Inflammatory macrophage treated with lipopolysaccharide for 4 hours (primary cell): ENCODE results near the gene CPT2.

ENCODE experiments used
- DNase-seq: peaks from one replicate; pipeline ENCODE4 v3.0.0-alpha.2; 2020

Gene CPT2

DNA sequence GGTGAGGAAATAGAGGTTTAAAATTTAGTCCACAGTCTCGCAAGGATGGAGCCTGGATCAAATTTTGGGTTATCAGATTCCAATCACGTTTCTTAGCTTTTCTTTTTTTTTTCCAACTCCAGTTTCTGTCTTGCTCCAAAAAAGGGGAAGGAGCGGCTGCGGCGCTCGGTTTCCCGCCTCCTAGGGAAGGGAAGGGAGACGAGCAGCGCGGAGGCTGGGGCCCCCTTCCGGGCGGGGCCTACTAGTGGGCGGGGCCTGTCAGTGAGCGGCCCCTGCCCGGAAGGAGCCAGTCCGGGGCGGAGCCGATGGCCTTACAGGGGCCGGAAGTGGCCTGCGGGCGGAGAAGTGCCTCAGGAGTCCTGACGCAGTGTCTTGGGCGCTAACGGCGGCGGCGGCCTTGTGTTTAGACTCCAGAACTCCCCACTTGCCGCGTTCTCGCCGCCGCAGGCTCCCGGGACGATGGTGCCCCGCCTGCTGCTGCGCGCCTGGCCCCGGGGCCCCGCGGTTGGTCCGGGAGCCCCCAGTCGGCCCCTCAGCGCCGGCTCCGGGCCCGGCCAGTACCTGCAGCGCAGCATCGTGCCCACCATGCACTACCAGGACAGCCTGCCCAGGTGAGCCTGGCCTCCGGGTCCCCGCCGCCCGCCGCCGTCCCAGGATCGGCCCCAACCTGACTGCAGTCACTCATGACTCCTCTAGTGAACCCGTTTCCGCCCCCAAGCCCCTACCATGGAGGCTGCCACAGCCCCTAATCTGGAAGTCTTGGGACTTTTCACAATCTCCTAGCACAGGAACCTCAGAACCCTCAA is at the start of gene CPT2:
Gene CPT2, plus strand, starts transcription at position 340 of the 806 bp plus-strand sequence. Its CDS starts 120 bp downstream, at position 460.
- DNase-seq = peak; percentile 98

DNA sequence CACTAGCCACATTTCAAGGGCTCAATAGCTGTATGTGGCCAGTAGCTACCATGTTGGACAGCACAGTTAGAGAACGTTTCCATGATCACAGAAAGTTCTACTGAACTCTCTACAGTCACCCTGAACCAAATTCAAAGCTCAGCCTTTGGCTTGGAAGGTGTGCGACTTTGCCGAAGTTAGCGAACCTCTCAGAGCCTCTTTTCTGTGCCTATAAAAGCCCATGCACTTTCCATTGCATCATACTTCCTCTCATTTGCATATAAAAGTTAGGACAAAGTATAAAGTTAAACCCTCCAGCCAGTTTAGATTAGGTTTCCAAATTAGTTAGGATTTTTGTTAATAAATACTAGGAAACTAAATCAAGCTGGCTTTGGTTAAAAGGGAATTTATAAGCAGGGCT is 49.5 kb upstream of the CPT2 start:
- DNase-seq = no peak

DNA sequence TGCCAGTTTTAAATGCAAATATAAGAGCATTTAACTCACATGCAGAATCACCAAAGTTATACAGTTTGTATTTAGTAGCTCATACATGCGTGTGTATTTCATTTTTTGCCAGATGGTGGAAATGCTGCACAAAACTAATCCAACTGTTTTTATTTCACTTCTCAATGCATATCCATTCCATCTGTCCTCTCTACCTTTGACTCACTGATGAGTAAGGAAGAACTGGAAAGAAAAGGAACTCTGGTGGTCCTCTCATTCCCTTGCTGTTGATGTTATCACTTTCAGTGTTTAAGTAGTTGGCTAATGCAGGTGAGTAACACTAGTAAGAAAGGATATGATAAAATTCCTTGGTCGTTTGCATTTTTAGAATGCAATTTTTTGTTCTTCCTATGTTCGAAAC is 48.5 kb upstream of the CPT2 start:
- no peak for DNase-seq

DNA sequence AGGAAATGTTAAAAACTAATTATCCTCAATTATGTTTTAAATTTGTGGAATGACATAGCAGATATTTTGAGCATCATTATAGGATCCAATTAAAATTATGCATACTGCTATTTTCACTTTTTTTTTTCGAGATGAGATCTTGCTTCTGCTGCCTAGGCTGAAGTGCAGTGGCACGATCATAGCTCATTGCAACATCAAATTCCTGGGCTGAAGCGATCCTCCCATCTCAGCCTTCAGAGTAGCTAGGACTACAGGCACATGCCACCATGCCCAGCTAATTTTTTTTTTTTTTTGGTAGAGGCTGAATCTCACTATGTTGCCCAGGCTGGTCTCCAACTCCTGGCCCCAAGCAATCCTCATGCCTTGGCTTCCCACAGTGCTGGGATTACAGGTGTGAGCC is 42.9 kb upstream of the CPT2 start:
- no peak for DNase-seq

DNA sequence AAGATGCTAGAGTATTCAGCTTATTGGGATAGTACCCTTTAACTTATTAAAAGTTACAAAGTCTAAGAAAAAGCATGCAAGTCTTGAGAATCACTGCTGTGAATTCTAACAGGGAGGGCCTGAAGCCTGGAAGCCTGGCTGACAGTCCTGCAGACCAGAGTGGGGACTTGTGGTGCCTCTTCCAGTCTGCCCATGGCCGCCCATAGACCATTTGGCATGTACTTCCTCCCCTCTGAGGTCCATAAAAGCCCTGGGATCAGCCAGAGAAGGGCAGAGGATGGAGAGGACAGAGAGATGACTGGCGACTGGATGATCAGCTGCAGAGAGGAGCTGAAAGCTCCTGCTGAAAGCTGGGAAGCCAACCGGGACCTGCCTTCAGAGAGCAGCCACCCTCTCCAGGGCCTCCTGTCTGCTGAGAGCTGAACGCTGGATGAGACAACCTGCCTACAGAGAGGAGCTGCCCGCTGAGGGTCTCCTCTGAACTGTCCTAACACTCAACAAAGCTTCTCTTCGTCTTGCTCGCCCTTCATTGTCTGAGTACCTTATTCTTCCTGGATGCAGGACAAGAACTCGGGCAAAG is 41.7 kb upstream of the CPT2 start:
- no peak for DNase-seq

DNA sequence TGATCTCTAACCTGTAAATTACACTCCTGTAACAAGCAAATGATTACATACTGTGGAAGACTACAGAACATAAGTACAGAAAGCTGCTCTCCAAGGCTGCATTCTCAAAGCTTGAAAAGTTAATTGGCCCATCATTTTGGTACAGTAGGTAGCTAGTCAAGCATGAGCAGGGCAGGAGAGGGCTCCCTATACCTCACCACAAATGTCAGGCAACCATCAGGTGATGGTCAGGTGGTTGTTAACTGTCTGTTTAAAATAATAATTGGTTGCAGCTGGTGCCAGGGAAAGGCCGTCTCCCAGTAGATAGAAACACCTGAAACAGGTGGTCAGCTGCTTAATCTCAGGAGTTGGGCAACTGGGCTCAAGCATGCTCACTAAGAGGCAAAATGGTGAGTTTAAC is 41.1 kb upstream of the CPT2 start:
- DNase-seq = no peak

DNA sequence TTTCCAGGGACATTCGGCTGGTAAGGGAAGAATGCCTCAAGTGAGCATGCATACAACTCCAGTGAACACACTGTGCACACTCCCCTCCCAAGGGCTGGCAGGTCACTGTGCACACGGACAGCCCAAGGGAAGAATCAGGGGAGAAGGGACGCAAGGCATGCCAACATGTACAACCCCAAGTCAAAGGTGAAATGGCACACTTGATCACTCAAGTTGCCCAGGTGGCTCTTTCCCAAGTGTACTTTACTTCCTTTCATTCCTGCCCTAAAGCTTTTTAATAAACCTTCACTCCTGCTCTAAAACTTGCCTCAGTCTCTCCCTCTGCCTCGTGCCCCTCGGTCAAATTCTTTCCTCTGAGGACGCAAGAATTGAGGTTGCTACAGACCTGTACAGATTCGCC is 40.7 kb upstream of the CPT2 start:
- DNase-seq = no peak

DNA sequence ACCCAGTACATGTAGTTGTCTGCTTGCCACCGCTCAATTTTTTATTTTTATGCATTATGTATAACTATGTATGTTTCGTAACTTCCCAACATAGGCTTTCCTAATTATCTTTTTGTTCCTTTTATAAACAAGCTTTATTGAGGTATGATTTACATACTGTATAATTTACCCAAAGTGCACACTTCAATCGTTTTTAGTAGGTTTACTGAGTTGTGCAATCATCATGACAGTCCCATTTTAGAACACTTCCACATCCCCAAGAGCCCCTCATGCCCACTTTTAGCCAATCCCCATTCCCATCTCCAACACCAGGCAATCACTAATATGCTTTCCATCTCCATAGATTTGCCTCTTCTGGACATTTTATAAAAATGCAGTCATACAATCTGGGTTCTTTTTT is 39.8 kb upstream of the CPT2 start:
- DNase-seq = no peak

DNA sequence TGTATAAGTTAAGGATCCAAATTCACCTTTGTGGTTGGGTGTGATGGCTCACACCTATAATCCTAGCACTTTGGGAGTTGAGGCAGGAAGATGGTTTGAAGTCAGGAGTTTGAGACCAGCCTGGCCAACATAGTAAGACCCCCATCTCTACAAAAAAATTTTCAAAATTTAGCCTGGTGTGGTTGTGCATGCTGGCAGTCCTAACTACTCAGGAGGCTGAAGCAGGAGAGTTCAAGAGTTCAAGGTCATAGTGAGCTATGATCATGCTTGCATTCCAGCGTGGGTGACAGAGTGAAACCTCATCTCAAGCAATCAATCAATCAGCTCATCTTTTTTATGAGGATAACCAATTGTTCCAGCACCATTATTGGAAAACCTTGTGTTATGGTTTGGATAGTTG is 37.7 kb upstream of the CPT2 start:
- DNase-seq = no peak

DNA sequence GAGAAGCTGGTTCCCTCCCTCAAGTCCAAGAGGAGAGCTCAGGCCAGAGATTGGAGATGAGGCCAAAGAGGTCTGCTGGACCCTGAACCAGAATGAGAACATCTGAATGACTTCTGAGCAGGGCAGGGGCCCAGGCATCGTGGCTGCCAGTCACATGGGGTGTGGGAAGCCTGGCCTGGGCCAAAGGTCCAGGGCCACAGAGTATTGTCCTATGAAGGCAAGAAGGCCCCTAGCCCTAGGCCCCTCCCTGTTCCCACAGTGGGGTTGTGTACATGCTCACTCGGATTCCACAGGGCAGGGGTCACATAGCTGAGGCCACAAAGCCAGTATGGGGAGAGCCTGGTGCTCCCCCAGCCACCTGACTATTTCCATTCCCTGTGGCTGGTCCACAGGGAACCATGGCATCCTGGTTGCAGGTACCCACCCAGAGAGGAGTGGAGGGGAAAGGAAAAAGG is 35.7 kb upstream of the CPT2 start:
- DNase-seq = no peak

DNA sequence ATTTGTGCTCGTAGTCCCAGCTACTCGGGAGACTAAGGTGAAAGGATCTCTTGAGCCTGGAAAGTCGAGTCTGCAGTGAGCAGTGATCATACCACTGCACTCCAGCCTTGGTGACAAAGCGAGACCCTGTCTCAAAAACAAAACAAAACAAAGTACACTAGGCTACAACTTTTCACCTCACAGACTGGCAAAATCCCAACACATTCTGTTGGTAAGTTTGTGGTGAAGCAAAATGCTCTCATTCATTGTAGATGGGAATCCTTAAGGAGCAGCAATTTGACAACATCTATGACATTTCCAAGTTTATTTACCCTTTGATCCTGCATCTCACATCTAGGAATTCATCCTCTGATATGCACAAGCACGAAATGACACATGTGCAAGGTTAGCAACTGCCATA is 34.0 kb upstream of the CPT2 start:
- no peak for DNase-seq

DNA sequence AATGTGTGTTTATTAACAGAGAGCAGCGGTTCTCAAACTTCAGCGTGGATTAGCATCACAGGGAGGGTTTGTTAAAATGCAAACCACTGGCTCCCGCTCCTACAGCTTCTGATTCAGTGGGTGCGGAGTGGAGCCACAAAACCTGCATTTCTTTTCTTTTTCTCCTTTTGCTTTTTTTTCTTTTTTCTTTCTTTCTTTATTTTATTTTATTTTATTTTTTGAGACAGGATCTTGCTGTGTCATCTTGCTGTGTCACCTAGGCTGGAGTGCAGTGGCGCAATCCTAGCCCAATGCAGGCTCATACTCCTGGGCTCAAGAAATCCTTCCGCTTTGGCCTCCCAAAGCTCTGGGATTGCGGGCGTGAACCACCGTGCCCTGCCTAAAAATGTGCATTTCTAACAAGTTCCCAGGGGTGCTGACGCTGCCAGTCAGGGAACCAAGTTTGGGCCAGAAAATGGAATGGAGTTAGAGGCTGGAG is 33.3 kb upstream of the CPT2 start:
- DNase-seq = no peak

DNA sequence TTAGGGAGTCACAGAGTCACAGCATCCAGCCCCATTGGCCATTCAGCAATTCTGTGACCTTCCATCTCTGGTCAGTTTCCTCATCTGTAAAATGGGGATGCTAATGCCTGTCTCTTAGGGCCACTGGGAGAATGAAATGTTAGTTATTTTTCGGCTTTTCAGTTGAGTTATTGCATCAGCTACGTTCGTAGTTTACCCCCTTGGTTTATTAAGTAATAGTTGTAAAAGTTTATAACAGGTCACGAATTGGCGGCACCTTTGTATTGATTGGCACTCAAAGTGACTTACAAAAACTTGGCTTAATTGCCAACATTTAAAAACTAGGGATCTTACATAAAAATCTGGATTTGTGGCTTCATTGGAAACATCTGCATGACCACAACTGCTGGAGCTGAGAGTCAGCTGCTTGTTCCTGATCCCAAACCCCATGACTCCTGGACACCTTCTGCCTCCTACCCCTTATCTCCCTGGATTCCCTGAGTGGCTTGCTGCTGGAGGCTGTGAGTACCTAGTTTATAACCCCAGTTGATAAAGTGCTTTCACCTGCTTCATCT is 31.1 kb upstream of the CPT2 start:
- DNase-seq = no peak

DNA sequence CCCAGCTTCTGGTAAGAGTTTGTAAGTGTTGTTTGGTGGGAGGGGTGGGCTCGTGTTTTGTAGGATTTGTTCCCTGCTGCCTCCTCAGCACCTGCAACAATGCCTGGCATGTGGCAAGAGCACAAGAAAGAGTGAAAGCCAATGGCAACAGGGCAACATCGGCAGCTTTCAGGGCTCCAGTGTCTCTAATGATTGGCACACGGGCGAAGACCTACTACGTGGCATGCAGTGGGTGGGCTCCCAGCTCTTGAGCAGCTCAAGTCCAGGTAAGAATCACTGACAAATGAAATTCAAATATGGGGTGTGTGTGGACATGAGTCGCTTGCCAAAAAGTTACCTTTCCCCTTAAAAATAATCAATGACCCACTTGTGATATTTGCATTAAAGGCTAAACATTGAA is 30.3 kb upstream of the CPT2 start:
- no peak for DNase-seq

DNA sequence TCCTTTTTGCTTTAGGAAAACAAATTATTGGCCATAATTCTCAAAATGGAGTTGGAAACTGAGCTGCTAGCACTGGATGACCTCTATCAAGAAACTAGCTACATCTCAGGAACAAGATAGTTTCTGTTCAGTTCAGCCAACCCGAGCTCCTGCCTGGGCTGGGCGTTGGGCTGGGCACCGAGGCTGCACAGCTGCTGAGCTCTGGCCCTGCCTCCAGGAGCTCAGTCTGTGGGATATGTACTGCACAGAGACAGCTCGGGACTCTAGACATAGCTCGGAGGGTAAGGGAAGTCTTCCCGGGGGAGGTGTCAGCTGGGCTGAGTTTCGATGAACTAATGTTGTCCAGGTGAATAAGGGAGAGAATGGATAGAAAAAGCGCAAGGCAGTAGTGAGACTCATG is 29.7 kb upstream of the CPT2 start:
- DNase-seq = no peak

DNA sequence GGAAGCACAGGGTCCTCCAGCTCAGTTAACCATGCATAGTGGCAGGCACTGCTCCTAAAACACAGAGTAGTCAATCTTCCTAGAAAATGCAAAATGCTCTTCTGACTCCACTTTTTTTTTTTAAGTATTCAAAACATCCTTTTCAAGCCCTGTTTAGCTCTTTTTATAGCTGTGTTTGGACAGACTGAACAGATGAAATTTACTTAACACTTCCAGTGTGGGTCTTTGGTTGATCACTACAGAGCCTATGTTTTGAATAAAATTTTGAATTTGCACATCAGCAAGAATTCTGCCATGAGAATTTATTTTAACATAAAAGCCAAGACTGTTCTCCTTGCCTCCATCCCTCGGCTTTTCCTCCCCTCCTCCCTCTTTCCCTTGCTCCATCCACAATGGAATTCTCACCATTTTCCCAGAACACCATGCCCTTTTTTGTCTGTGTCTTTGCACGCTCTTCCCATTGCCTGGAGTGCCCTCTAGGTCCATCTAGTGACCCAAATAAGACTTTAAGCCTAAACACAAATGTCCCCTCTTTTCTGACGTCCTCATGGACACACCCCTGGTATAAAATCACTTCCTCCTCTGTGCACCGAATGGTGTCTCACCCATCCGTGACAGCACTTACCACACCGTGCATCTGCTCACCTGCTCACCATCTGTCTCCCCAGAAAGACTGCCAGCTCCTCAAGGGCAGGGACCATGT is 24.0 kb upstream of the CPT2 start:
- peak; percentile 33 for DNase-seq

DNA sequence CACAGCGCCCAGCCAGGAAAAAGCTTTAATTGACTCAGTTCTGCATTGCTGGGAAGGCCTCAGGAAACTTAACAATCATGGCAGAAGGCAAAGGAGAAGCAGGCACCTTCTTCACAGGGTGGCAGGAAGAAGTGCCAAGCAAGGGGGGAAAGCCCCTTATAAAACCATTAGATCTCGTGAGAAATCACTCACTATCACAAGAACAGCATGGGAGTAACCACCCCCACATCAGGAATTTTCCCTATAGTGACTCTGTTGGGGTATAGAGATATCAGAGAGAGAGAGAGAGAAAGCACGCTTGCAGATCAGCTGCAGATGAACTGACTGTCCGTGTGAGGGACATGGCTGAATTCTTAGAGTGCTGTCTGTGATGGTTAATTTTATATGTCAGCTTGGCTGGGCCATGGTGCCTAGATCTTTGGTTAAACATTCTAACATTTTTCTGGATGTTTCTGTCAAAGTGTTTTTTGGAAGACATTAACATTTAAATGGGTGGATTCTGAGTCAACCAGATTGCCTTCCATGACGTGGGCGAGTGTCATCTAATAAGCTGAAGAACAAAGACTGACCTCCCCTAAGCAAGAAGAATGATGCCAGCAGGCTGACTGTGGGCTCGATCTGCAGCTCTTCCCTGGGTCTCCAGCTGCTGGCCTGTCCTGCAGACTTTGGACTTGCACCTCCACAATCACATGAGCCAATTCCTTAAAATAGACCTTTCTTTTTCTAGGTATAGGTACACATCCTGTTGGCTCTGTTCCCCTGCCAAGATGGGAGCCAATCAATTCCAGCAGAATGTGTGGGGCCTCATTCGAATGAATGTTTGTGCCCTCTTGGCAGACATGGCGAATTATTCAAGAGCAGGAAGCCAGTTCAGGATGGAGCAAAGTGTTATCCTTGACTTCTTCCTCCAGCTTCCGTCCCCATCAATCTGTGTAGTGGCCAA is 21.4 kb upstream of the CPT2 start:
- DNase-seq = peak; percentile 58

DNA sequence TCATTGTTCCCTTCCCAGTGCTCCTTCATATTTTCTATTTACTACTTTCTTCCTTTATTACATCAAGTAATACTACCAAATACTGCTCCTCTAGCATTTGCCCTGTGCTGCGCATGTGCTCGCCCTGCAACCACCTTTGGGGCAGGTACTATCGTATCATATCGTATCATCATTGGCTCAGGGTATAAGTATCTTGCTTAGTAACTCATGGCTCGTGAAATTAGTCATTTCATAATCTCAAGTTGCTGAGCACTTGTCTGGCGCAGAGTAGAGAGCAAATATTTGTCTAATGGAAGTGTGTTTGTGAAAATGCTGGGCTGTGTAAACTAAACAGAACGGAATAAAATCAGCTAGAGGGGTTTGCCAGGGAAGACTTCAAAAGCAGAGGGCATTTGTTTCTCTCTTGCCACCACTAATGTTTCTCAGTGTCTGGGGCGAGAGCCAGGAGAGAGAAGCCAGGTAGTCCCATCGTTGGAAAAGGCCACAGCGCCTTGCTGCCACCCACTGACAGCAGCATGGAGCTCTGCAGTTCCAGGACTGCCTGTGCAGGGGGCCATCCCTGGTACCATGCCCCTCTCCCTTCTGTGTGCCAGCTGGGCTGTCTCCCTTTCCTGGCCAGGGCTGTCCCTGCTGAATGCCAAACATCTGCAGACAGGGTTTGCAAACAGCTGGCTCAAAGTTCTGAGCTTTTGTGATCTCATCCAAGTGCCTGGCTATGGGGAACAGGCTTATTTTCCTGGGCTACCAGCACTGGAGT is 20.0 kb upstream of the CPT2 start:
- DNase-seq = no peak

DNA sequence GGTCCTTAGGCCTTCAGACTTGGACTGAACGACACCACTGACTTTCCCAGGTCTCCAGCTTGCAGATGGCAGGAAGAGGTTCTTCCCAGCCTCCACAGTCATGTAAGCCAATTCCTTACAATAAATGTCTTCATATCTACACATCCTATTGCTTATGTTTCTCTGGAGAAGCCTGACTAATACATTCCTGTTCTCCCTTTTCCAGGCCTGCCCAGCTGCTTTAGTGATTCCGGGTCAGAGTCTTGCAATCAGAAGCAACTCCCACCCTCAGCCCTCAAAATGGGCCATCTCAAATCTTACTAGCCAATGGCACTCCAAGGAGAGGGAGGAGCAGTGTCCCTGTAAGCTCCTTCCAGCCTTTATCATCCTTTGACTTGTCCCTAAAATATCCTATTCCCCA is 16.4 kb upstream of the CPT2 start:
- no peak for DNase-seq

DNA sequence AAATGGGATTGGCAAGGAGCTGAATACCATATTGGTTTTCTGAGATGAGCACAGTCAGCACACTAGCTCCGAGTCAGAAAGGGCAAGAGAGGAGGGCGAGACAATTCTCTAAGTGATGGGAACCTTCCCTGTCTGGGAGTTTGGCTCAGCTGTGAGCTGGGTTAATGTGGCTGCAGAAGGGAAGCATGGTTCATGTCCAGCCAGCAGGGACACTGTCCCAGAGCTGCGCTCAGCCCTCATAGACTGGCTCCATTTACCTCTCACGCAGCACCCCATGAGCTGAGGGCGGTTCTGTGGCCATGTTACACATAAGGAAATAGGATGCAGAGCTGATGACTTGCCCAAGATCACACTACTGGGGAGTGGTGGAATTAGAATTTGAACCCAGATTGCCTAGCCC is 15.7 kb upstream of the CPT2 start:
- DNase-seq = no peak

DNA sequence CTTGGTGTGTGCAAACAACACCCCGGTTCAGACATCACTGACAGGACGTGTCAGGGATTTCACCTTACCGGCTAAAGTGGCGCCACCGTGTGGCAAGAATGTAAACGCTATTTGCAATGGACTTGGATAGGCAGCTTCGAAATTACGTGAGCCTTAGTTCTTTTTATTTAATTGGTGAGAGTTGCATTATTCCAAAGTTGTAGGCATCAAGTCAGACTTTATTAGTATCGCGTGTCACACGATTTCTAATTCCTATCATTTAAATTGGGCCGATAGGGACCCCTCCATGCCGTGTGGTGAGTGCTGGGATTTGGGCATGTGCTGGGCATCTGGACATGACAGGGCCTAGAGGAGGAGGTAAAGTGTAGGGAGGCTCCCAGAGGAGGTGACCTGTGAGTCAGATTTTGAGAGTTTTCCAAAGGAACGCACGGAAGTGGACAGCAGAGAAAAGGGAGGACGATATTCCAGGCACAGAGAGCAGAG is 14.5 kb upstream of the CPT2 start:
- peak; percentile 80 for DNase-seq

DNA sequence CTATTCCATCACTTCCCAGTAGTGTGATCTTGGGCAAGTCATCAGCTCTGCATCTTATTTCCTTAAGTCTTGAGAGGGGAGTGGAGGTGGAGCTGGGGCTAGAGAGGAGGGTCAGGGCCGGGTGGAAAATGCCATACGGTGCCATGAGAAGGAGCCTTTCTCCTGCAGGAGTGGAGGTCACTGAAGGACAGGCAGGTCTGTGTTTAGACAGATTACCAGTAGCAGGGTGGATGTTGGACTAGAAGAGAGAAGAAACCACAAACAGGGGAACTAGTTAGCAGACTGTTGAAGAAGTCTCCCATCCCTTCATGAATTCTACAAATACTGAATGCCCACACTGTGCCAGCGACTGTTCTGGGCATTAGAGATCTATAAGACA is 13.9 kb upstream of the CPT2 start:
- DNase-seq = no peak
